HepG2 (cell line): ENCODE data around the gene WWP2. TPM values are rescaled to one million over a fixed set of nuclear protein-coding genes. Genes with fewer than 3 reads are reported as not detected.
A peak's percentile ranks its signal among the peaks of the same experiment; 100 is the strongest.

Experiments used
- CCDC6 ChIP-seq: sonication (generic); formaldehyde crosslinking; IDR thresholded peaks from 2 replicates; pipeline ENCODE4 v1.8.1; 2022; ENCODE audit warnings: mild to moderate bottlenecking, missing genetic modification reagents, moderate library complexity
- DBP ChIP-seq: sonication (generic); formaldehyde crosslinking; IDR thresholded peaks from 2 replicates; pipeline ENCODE4 v1.4.0; 2020; ENCODE audit warnings: missing genetic modification reagents; ENCODE audit errors: not compliant biosample characterization
- FOXK1 ChIP-seq: sonication (generic); formaldehyde crosslinking; IDR thresholded peaks from 2 replicates; pipeline ENCODE4 v1.4.0; 2020; ENCODE audit warnings: low read depth, missing genetic modification reagents, borderline replicate concordance
- HMGA1 ChIP-seq: sonication (generic); formaldehyde crosslinking; conservative IDR thresholded peaks from 2 replicates; pipeline ENCODE4 v1.4.0; 2020; ENCODE audit warnings: missing genetic modification reagents
- HOXA3 ChIP-seq: sonication (generic); formaldehyde crosslinking; IDR thresholded peaks from 2 replicates; pipeline ENCODE4 v1.5.0; 2020; ENCODE audit warnings: missing genetic modification reagents
- MED13 ChIP-seq: sonication (generic); formaldehyde crosslinking; IDR thresholded peaks from 2 replicates; pipeline ENCODE4 v1.5.0; 2020; ENCODE audit warnings: missing genetic modification reagents
- PAXIP1 ChIP-seq: sonication (generic); formaldehyde crosslinking; conservative IDR thresholded peaks from 2 replicates; pipeline ENCODE4 v1.4.0; 2020; ENCODE audit warnings: mild to moderate bottlenecking, missing genetic modification reagents, moderate library complexity
- PHB2 ChIP-seq: fragments of 450-650 bp; IDR thresholded peaks from 2 replicates; pipeline ENCODE4 v1.6.1; 2018; ENCODE audit not compliant: partially characterized antibody
- PLSCR1 ChIP-seq: sonication (generic); formaldehyde crosslinking; IDR thresholded peaks from 2 replicates; pipeline ENCODE4 v1.5.0; 2020; ENCODE audit warnings: missing genetic modification reagents, mild to moderate bottlenecking, borderline replicate concordance
- TBX3 ChIP-seq: fragments of 450-650 bp; IDR thresholded peaks from 2 replicates; pipeline ENCODE4 v1.6.1; 2017; ENCODE audit warnings: antibody characterized with exemption, mild to moderate bottlenecking, inconsistent platforms, borderline replicate concordance
- THRA ChIP-seq: sonication (generic); formaldehyde crosslinking; IDR thresholded peaks from 2 replicates; pipeline ENCODE4 v1.4.0; 2020; ENCODE audit warnings: missing genetic modification reagents, borderline replicate concordance
- TP53 ChIP-seq: sonication (generic); formaldehyde crosslinking; conservative IDR thresholded peaks from 2 replicates; pipeline ENCODE4 v1.4.0; 2020; ENCODE audit warnings: missing genetic modification reagents
- XRCC5 ChIP-seq: fragments of 200-400 bp; formaldehyde crosslinking; optimal IDR thresholded peaks from 2 replicates; pipeline ENCODE3; 2017; ENCODE audit warnings: mild to moderate bottlenecking, low read length
- ZGPAT ChIP-seq: IDR thresholded peaks from 2 replicates; pipeline ENCODE4 v1.6.1; 2016; ENCODE audit warnings: mild to moderate bottlenecking
- ZNF512B ChIP-seq: sonication (generic); formaldehyde crosslinking; IDR thresholded peaks from 2 replicates; pipeline ENCODE4 v1.5.1; 2020; ENCODE audit warnings: missing genetic modification reagents, mild to moderate bottlenecking, borderline replicate concordance
- ZNF788 ChIP-seq: sonication (generic); formaldehyde crosslinking; IDR thresholded peaks from 2 replicates; pipeline ENCODE4 v1.5.0; 2020; ENCODE audit warnings: mild to moderate bottlenecking, missing genetic modification reagents, borderline replicate concordance
- polyA plus RNA-seq, 8 experiments: library from polyadenylated mRNA; depleted of rRNA in 3 of 8; stranded (reverse) in 7 of 8; unstranded in 1 of 8; fragments of >200 nt; fragmentation: Illumina TruSeq in 4 of 8; extraction: Trizol in 4 of 8; gene quantifications; 2 replicates each; pipeline versions ENCODE4 v1.2.1 to v1.2.3, GENCODE V29; 2011 to 2016; ENCODE audit warnings: low read depth in 4 of 8, missing spikeins in 1 of 8, mixed read lengths in 1 of 8; ENCODE audit not compliant: insufficient read depth in 1 of 8
- total RNA-seq, 5 experiments: library from RNA; depleted of rRNA; stranded (reverse); fragments of >200 nt; fragmentation: Illumina TruSeq; extraction: Trizol; gene quantifications; 2 replicates each; pipeline ENCODE4 v1.2.3, GENCODE V29; 2016; ENCODE audit warnings: low read depth in 1 of 5

WWP2 gene
- total and polyA plus RNA-seq, 2 of the 13 experiments (the other 11 are each of a cell fraction or from before 2014, with no cell fraction given) = 11.4 to 28.2 TPM

- TF ChIP-seq THRA (CRISPR knock-in tag) = peak; percentile 66; the same call in 1 of the 2 replicates
- no peak for TF ChIP-seq HMGA1 (CRISPR knock-in tag)
- TF ChIP-seq ZNF788 (CRISPR knock-in tag) = no peak
- TF ChIP-seq DBP (CRISPR knock-in tag) = no peak
- no peak for TF ChIP-seq TBX3
- TF ChIP-seq XRCC5 = peak; percentile 22
- TF ChIP-seq ZNF512B = no peak
- TF ChIP-seq HOXA3 (CRISPR knock-in tag) = 0 out of 2 replicates have a peak, but pooled peaks have one; percentile 18
- TF ChIP-seq CCDC6 = no peak
- peak; percentile 62 for TF ChIP-seq PAXIP1 (CRISPR knock-in tag)
- TF ChIP-seq PHB2 = no peak
- 0 out of 2 replicates have a peak, but pooled peaks have one; percentile 35 for TF ChIP-seq ZGPAT (CRISPR knock-in tag)
- TF ChIP-seq TP53 (CRISPR knock-in tag) = no peak
- peak; percentile 41; the same call in 1 of the 2 replicates for TF ChIP-seq FOXK1 (CRISPR knock-in tag)
- no peak for TF ChIP-seq PLSCR1 (CRISPR knock-in tag)
- TF ChIP-seq MED13 (CRISPR knock-in tag) = no peak
Measured at GRCh38 chr16:69787883-69788282, 25.8 kb downstream of the WWP2 start (continued).
